Tibial nerve (tissue), 4 donors: ENCODE data around the gene AVP. TPM values are rescaled to one million over a fixed set of nuclear protein-coding genes. Genes with fewer than 3 reads are reported as not detected.
"Not testable (repeated sequence)": the region's sequence is repeated elsewhere in the genome, so short reads cannot be mapped to it uniquely, and the experiment has no call there.

Source experiments
- DNase-seq, 2 donors: peaks; one replicate each; pipeline ENCODE4 v3.0.0-alpha.2; 2019; ENCODE audit warnings: low spot score in 2 of 2
- H3K27ac ChIP-seq, 4 donors: fragments of 200-600 bp; sonication (generic) in 3 of 4; one replicate each; pipeline ENCODE4 v1.5.1; 2017 to 2019; ENCODE audit warnings: mild to moderate bottlenecking in 1 of 4
- H3K27me3 ChIP-seq, 2 donors: fragments of 200-600 bp; sonication (generic) in 1 of 2; one replicate each; pipeline versions ENCODE4 v1.5.1 to v1.6.0; 2017 to 2019
- H3K36me3 ChIP-seq, 3 donors: fragments of 200-600 bp; sonication (generic); one replicate each; pipeline ENCODE4 v1.5.1; 2018 to 2019
- H3K4me1 ChIP-seq, 4 donors: fragments of 200-600 bp; sonication (generic) in 3 of 4; one replicate each; pipeline ENCODE4 v1.5.1; 2017 to 2019
- H3K4me3 ChIP-seq, 4 donors: fragments of 200-600 bp; sonication (generic) in 3 of 4; one replicate each; pipeline ENCODE4 v1.5.1; 2017 to 2019; ENCODE audit warnings: mild to moderate bottlenecking in 1 of 4, moderate library complexity in 1 of 4
- H3K9me3 ChIP-seq, 4 donors: fragments of 200-600 bp; sonication (generic) in 3 of 4; one replicate each; pipeline ENCODE4 v1.5.1; 2017 to 2019
- EP300 ChIP-seq, 2 donors: sonication (generic); formaldehyde crosslinking; IDR thresholded peaks; one replicate each; pipeline ENCODE4 v1.6.1; 2017; ENCODE audit warnings: antibody characterized with exemption in 2 of 2, mild to moderate bottlenecking in 1 of 2
- POLR2A ChIP-seq, 2 donors: fragments of 450-650 bp; IDR thresholded peaks; one replicate each; pipeline ENCODE4 v1.6.1; 2017; ENCODE audit warnings: antibody characterized with exemption in 2 of 2, mild to moderate bottlenecking in 2 of 2, moderate library complexity in 2 of 2
- WGBS, 2 donors: methylation state at CpG; one replicate each; pipeline ENCODE4 v1.1.5; 2018; 5-methylcytosine and 5-hydroxymethylcytosine counted together
- total RNA-seq, 4 donors: library from RNA; depleted of rRNA; stranded (reverse); fragments of >200 nt; gene quantifications; one replicate each; pipeline ENCODE4 v1.1.0, GENCODE V29; 2016
- TF ChIP-seq, protein P1 (sequence below), 5 experiments: fragments of 200-600 bp in 3 of 5; fragments of 450-650 bp in 2 of 5; sonication (generic) in 3 of 5; IDR thresholded peaks; one replicate each; pipeline ENCODE4 v1.5.1; 2016 to 2019; ENCODE audit warnings: antibody characterized with exemption in 5 of 5, mild to moderate bottlenecking in 3 of 5, moderate library complexity in 2 of 5

Gene AVP
- total RNA-seq, 4 donors from 2014 or later, result not detected

DNA sequence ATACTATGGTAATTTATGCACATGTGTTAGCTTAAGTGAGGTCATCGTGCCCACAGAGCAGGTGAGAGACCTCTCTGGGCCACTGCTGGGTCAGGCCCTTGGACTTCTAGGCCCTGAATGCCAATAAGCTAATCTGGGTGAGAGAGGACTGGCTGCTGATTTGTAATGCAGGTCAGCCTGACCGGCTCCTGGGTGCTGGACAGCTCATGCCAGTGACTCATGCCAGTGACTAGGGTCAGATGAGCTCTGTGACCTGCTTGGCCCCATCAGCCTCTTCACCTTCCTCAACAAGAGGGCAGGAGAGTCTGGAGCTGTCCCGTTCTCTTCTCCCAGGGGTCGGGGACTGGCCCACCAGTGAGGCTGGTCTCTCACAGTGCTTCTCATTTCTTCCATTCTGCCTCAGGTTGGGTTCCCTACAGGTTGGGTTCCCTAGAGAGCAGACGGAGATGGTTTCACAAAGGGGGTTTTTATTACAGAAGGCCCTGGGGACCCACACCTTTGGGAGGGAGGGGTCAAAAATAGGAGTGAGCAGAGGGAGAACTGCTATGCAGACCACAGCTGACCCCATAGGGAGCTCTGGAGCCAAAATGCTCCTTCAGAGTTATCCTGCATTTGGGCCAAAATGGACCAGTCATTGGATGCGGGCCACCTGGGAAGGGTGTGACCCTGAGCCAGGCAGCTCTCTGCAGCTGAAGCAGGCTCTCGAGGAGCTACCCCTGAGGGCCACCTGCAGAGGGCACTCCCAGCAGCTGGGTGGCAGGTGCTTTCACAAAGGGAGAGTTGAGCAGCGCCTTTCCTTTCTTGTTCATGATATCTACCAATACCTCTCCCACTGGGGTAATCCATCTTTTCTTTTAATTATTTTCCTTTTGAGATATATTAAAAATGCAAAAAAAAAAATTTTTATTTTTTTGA is 15.3 kb downstream of the AVP start:
- TF ChIP-seq EP300 (IDR thresholded peaks at IDR 0.05), result no peak
- TF ChIP-seq POLR2A (IDR thresholded peaks at IDR 0.05), result no peak
- TF ChIP-seq, protein P1, sequence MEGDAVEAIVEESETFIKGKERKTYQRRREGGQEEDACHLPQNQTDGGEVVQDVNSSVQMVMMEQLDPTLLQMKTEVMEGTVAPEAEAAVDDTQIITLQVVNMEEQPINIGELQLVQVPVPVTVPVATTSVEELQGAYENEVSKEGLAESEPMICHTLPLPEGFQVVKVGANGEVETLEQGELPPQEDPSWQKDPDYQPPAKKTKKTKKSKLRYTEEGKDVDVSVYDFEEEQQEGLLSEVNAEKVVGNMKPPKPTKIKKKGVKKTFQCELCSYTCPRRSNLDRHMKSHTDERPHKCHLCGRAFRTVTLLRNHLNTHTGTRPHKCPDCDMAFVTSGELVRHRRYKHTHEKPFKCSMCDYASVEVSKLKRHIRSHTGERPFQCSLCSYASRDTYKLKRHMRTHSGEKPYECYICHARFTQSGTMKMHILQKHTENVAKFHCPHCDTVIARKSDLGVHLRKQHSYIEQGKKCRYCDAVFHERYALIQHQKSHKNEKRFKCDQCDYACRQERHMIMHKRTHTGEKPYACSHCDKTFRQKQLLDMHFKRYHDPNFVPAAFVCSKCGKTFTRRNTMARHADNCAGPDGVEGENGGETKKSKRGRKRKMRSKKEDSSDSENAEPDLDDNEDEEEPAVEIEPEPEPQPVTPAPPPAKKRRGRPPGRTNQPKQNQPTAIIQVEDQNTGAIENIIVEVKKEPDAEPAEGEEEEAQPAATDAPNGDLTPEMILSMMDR (IDR thresholded peaks at IDR 0.05), result no peak
- H3K4me1 ChIP-seq, result peaks cover 0 to 11% (median 2%) of the 10 kb centered on the region in 4 donors
- WGBS, 2 donors, result 77 to 86% methylated on average over 7 to 8 of the region's 8 CpGs

DNA sequence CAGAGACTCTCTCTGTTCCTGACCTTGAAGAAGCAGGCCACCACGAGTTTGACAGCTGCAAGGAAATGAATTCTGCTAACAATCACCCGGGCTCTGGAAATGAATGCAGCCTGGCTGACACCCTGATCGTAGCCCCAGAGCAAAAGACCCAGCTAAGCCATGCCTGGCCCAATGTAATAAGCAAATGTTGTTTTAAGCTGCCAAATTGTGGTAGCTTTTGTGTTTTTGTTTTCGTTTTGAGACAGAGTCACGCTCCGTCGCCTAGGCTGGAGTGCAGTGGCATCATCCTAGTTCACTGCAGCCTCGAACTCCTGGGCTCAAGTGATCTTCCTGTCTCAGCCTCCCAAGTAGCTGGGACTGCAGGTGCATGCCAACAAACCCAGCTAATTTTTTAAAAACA is 16.4 kb downstream of the AVP start:
- Histone ChIP-seq H3K9me3 (no peaks in the 10 kb centered on the region), H3K27ac (no peak overlapping the region), H3K27me3 (peaks cover 0 to 42% of the 10 kb centered on the region in 2 donors), H3K4me1 (peaks cover 0 to 11% (median 2%) of the 10 kb centered on the region in 4 donors), H3K36me3 (no peaks in the 10 kb centered on the region), H3K4me3 (no peak overlapping the region)
- 69 to 70% methylated on average over 8 of the region's 8 CpGs for WGBS, 2 donors
- TF ChIP-seq, protein P1 (IDR thresholded peaks at IDR 0.05), result no peak
- DNase-seq, result no peak

More for the DNA sequence above, 15.3 kb downstream of the AVP start:
- DNase-seq, result no peak
- no peaks in the 10 kb centered on the region for H3K9me3 ChIP-seq
- H3K27ac ChIP-seq, result no peak overlapping the region
- peaks cover 0 to 54% of the 10 kb centered on the region in 2 donors for H3K27me3 ChIP-seq
- H3K4me3 ChIP-seq, result no peak overlapping the region
- H3K36me3 ChIP-seq, result no peaks in the 10 kb centered on the region

DNA sequence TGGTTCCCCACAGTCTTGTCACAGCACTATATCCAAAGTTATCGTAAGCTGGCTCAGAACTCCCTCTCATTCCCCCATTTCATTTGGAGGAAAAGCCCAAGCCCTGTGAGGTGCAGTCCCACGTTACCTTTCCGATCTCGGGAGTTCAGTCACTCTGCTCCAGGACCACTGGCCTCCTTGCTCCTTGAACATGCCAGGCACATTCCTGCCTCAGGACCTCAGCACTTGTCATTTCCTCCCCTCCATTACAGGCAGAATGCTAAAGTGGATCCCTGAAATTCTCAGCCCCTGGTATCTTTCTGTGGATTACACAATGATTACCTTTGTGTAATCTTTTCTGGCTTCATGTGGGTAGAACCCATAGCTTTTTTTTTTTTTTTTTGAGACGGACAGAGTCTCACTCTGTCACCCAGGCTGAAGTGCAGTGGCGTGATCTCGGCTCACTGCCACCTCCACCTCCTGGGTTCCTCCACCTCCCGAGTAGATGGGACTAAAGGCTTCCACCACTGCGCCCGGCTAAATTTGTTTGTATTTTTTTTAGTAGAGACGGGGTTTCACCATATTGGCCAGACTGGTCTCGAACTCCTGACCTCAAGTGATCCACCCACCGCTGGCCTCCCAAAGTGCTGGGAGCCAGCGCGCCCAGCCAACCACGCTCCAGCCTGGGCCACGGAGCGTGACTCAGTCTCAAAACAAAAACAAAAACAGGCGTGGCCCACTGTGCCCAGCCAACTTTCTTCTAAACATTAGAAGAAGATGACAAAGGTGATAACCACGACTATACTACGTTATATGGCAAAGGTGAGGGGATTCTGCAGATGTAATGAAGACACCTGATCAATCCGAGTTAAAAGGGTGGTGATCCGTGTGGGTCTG is 17.1 kb downstream of the AVP start:
- 77 to 84% methylated on average over 23 of the region's 23 CpGs for WGBS, 2 donors
- no peaks in the 10 kb centered on the region for H3K36me3 ChIP-seq
- peaks cover 0 to 10% (median 2%) of the 10 kb centered on the region in 4 donors for H3K4me1 ChIP-seq
- peaks cover 0 to 35% of the 10 kb centered on the region in 2 donors for H3K27me3 ChIP-seq
- H3K4me3 ChIP-seq, result no peak overlapping the region
- no peak for DNase-seq
- no peaks in the 10 kb centered on the region for H3K9me3 ChIP-seq
- no peak overlapping the region for H3K27ac ChIP-seq
- TF ChIP-seq EP300 (IDR thresholded peaks at IDR 0.05) (no peak), POLR2A (IDR thresholded peaks at IDR 0.05) (no peak)
- TF ChIP-seq, protein P1 (IDR thresholded peaks at IDR 0.05), result no peak

DNA sequence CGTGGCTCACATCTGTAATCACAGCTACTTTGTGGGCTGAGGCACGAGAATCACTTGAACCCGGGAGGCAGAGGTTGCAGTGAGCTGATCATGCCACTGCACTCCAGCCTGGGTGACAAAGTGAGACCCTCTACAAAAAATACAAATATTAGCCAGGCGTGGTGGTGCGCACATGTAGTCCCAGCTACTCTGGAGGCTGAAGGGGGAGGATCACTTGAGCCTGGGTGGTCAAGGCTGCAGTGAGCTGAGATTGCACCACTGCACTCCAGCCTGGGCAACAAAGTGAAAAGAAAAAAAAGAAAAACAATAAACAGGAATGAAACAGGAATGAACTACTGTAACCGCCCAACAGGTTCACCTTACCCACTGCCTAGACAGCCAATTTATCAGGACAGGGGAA is 20.4 kb downstream of the AVP start:
- H3K9me3 ChIP-seq, DNase-seq, H3K36me3 ChIP-seq, H3K4me1 ChIP-seq, H3K27ac ChIP-seq, H3K27me3 ChIP-seq, H3K4me3 ChIP-seq: not testable (repeated sequence)
- WGBS, 2 donors, result 87 to 89% methylated on average over 6 of the region's 6 CpGs

DNA sequence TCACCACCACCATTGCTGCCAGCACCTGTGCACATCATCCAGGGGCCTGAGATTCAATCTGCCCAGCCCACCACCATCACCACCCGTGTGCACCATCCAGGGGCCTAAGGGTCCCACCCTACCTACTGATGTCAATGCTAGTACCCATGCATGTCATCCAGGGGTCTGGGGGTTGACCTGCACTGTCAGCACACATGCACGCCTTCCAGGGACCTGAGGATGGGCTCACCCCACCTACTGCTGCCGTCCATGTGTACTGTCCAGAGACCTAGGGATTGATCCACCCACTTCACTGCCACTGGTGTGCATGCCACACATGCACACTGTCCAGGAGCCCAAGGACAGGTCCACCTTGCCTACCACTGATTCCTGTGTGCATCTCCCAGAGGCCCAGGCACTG is 25.0 kb downstream of the AVP start:
- no peaks in the 10 kb centered on the region for H3K27me3 ChIP-seq
- TF ChIP-seq EP300 (IDR thresholded peaks at IDR 0.05) (no peak), POLR2A (IDR thresholded peaks at IDR 0.05) (no peak)
- TF ChIP-seq, protein P1 (IDR thresholded peaks at IDR 0.05), result no peak
- 87 to 89% methylated on average over 3 of the region's 3 CpGs for WGBS, 2 donors
- no peaks in the 10 kb centered on the region for H3K4me1 ChIP-seq
- no peaks in the 10 kb centered on the region for H3K36me3 ChIP-seq
- no peak overlapping the region for H3K4me3 ChIP-seq
- no peak overlapping the region for H3K27ac ChIP-seq
- peaks cover 0 to 5% (median 0%) of the 10 kb centered on the region in 4 donors for H3K9me3 ChIP-seq
- no peak for DNase-seq
